Karpas-422 (cell line): ENCODE measurements around the gene DOCK4. TPM values are rescaled to one million over a fixed set of nuclear protein-coding genes. Genes with fewer than 3 reads are reported as not detected.

Source experiments
- DNase-seq: peaks from one replicate; pipeline ENCODE4 v3.0.0-alpha.2; 2015
- H2AFZ ChIP-seq: fragments of 200-600 bp; sonication (generic); 2 replicates; pipeline ENCODE4 v1.6.1; 2014; ENCODE audit warnings: antibody characterized with exemption, low read length, mixed read lengths
- H3K27ac ChIP-seq: fragments of 200-600 bp; sonication (generic); 2 replicates; pipeline ENCODE4 v1.5.1; 2014; ENCODE audit warnings: mild to moderate bottlenecking, low read length, moderate library complexity
- H3K27me3 ChIP-seq: fragments of 200-600 bp; sonication (generic); 2 replicates; pipeline ENCODE4 v1.6.1; 2014; ENCODE audit warnings: low read length, mixed read lengths
- H3K36me3 ChIP-seq: fragments of 200-600 bp; sonication (generic); 2 replicates; pipeline ENCODE4 v1.6.1; 2014; ENCODE audit warnings: low read length, mixed read lengths; ENCODE audit not compliant: insufficient read depth
- H3K4me1 ChIP-seq: fragments of 200-600 bp; sonication (generic); 2 replicates; pipeline ENCODE4 v1.6.1; 2014; ENCODE audit warnings: mild to moderate bottlenecking, low read length, mixed read lengths
- H3K4me2 ChIP-seq: fragments of 200-600 bp; sonication (generic); 2 replicates; pipeline ENCODE4 v1.6.1; 2014; ENCODE audit warnings: low read length, low read depth, mild to moderate bottlenecking; ENCODE audit not compliant: poor library complexity, severe bottlenecking
- H3K4me3 ChIP-seq: fragments of 200-600 bp; sonication (generic); 2 replicates; pipeline ENCODE4 v1.5.1; 2014; ENCODE audit warnings: mild to moderate bottlenecking, antibody characterized with exemption, low read length, mixed read lengths
- H3K79me2 ChIP-seq: fragments of 200-600 bp; sonication (generic); 2 replicates; pipeline ENCODE4 v1.6.1; 2014; ENCODE audit warnings: mild to moderate bottlenecking, low read length, mixed read lengths
- H3K9ac ChIP-seq: fragments of 200-600 bp; sonication (generic); 2 replicates; pipeline ENCODE4 v1.6.0; 2014; ENCODE audit warnings: low read length
- H3K9me2 ChIP-seq: fragments of 200-600 bp; sonication (generic), shearing (Covaris generic); replicated peaks from 2 replicates; pipeline ENCODE4 v1.6.0; 2014; ENCODE audit warnings: mild to moderate bottlenecking, low read length, moderate library complexity; ENCODE audit not compliant: insufficient read depth
- H3K9me3 ChIP-seq: fragments of 300-700, 200-600 bp; sonication (generic); 2 replicates; pipeline ENCODE4 v1.6.1; 2014; ENCODE audit warnings: low read length, mixed read lengths
- H4K20me1 ChIP-seq: fragments of 200-600 bp; sonication (generic); 2 replicates; pipeline ENCODE4 v1.6.1; 2014; ENCODE audit warnings: mild to moderate bottlenecking, antibody characterized with exemption, low read length, low read depth; ENCODE audit not compliant: insufficient read depth
- total RNA-seq: library from RNA; depleted of rRNA; stranded (reverse); fragments of >200 nt; shearing (Covaris generic); gene quantifications from 2 replicates; pipeline ENCODE4 v1.2.3, GENCODE V29; 2014; ENCODE audit warnings: low replicate concordance

Gene DOCK4
- total RNA-seq, 1 experiment from 2014 or later, result 0.07 TPM

- H3K79me2 ChIP-seq, result no peaks in the 10 kb centered on the region
- DNase-seq, result no peak
- H3K4me3 ChIP-seq, result no peak overlapping the region
- no peaks in the 10 kb centered on the region for H3K9me3 ChIP-seq
- no peaks in the 10 kb centered on the region for H3K4me1 ChIP-seq
- H4K20me1 ChIP-seq, result no peaks in the 10 kb centered on the region
- H3K27ac ChIP-seq, result no peak overlapping the region
- no peaks in the 10 kb centered on the region for H3K9me2 ChIP-seq
- H3K4me2 ChIP-seq, result no peak overlapping the region
- no peak overlapping the region for H3K9ac ChIP-seq
- H3K27me3 ChIP-seq, result no peaks in the 10 kb centered on the region
- no peaks in the 10 kb centered on the region for H3K36me3 ChIP-seq
- H2AFZ ChIP-seq, result no peak overlapping the region
These were observed 219.6 kb downstream of the DOCK4 start for GRCh38 chr7:111986601-111987000.

DNA sequence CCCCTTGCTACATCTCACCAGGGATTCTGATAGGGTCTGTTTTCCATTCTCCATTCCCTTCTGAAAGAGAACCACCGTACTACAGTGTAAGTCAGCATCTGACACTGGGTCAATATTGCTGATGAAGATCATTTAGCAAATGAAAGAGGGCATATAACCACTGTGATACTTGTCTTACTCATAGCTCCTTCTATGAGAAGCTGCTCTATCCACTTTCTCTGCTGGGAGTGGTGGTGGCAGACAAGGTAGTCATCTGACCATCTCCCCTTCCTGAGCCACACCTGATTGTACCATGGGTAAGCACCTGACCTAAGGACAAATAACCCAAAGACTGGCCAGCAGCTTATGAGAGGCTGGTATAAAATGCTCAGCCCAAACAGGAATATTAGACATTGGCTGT, 220.4 kb downstream of the DOCK4 start:
- no peak overlapping the region for H3K9ac ChIP-seq
- no peaks in the 10 kb centered on the region for H4K20me1 ChIP-seq
- H3K9me2 ChIP-seq, result no peaks in the 10 kb centered on the region
- no peaks in the 10 kb centered on the region for H3K9me3 ChIP-seq
- no peaks in the 10 kb centered on the region for H3K4me1 ChIP-seq
- no peak overlapping the region for H2AFZ ChIP-seq
- no peaks in the 10 kb centered on the region for H3K36me3 ChIP-seq
- no peaks in the 10 kb centered on the region for H3K27me3 ChIP-seq
- no peak for DNase-seq
- no peak overlapping the region for H3K4me3 ChIP-seq
- no peaks in the 10 kb centered on the region for H3K79me2 ChIP-seq
- no peak overlapping the region for H3K27ac ChIP-seq
- no peak overlapping the region for H3K4me2 ChIP-seq

DNA sequence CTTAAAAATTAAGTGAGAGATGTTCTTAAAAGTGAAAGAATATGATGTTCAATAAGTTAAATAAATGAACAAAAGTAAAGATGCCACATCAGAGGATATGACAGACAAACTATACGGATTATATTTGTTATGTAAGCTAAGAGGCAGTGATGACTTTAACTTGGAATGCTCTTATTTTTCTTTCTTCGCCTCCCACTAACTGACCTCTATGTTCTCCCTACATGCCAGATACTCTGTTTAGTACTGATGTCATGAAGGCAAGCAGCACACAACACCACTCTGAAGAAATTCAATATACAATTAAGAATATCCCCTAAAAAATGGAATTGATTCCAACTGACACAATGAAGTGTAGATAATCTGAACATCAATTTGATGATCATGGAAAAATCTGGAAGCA, 223.4 kb downstream of the DOCK4 start:
- H3K4me1 ChIP-seq, result no peaks in the 10 kb centered on the region
- no peaks in the 10 kb centered on the region for H3K79me2 ChIP-seq
- H3K27ac ChIP-seq, result no peak overlapping the region
- no peaks in the 10 kb centered on the region for H3K9me2 ChIP-seq
- H3K4me2 ChIP-seq, result no peak overlapping the region
- no peaks in the 10 kb centered on the region for H3K27me3 ChIP-seq
- no peak for DNase-seq
- H4K20me1 ChIP-seq, result no peaks in the 10 kb centered on the region
- no peak overlapping the region for H3K9ac ChIP-seq
- H2AFZ ChIP-seq, result no peak overlapping the region
- H3K36me3 ChIP-seq, result no peaks in the 10 kb centered on the region
- H3K4me3 ChIP-seq, result no peak overlapping the region
- no peaks in the 10 kb centered on the region for H3K9me3 ChIP-seq

- DNase-seq, result no peak
- Histone ChIP-seq H3K4me1 (no peaks in the 10 kb centered on the region), H3K79me2 (no peaks in the 10 kb centered on the region), H3K4me3 (no peak overlapping the region), H3K4me2 (no peak overlapping the region), H4K20me1 (no peaks in the 10 kb centered on the region), H3K9ac (no peak overlapping the region), H3K9me2 (no peaks in the 10 kb centered on the region), H3K27me3 (no peaks in the 10 kb centered on the region), H2AFZ (no peak overlapping the region), H3K27ac (no peak overlapping the region), H3K9me3 (no peaks in the 10 kb centered on the region), H3K36me3 (no peaks in the 10 kb centered on the region)
These were observed 224.1 kb downstream of the DOCK4 start for GRCh38 chr7:111982133-111982532.

DNA sequence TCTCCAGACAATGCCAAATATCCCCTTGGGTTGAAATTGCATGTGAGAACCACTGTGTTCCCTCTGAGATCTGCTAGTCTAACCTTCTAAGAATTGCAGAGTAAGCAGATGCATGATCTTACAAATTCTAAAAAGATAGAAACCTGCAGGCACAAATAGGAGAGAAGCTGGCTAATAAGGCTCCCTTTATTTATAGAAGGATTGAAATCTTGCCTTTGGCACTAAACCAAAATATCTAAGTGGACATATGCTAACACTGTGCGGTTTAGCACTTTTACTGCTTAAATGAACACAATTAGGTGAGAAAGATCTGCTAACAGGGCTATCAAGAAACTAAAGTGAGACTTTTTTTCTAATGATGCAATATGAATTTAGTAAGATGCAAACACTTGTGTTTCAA, 225.5 kb downstream of the DOCK4 start:
- H3K4me2 ChIP-seq, result no peak overlapping the region
- DNase-seq, result no peak
- H3K9me3 ChIP-seq, result no peaks in the 10 kb centered on the region
- H3K4me3 ChIP-seq, result no peak overlapping the region
- H3K27me3 ChIP-seq, result no peaks in the 10 kb centered on the region
- no peak overlapping the region for H2AFZ ChIP-seq
- no peak overlapping the region for H3K27ac ChIP-seq
- H3K9me2 ChIP-seq, result no peaks in the 10 kb centered on the region
- no peaks in the 10 kb centered on the region for H3K36me3 ChIP-seq
- no peak overlapping the region for H3K9ac ChIP-seq
- no peaks in the 10 kb centered on the region for H3K79me2 ChIP-seq
- no peaks in the 10 kb centered on the region for H3K4me1 ChIP-seq
- H4K20me1 ChIP-seq, result no peaks in the 10 kb centered on the region

- no peaks in the 10 kb centered on the region for H3K9me2 ChIP-seq
These were observed 230.9 kb downstream of the DOCK4 start for GRCh38 chr7:111975346-111975745.

DNA sequence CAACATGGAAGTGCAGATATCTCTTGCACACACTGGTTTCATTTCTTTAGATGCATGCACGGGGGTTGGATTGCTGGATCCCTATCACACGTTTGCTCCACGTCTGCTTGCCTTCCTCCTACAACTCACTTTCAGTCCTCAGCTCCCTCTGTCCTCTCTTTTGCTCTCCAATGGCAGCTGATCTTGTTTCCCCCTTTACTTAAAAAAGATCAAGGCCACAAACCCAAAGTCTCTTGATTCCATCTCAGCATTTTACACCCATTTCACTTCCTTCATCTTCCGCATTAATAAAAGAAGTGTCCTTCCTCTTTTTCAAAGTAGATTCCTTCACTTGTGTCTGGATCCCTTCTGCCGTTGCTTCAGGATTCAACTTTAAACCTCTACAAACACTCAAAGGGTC, 245.2 kb downstream of the DOCK4 start:
- no peaks in the 10 kb centered on the region for H3K79me2 ChIP-seq
- H3K9ac ChIP-seq, result no peak overlapping the region
- no peaks in the 10 kb centered on the region for H3K27me3 ChIP-seq
- H3K4me1 ChIP-seq, result no peaks in the 10 kb centered on the region
- H4K20me1 ChIP-seq, result no peaks in the 10 kb centered on the region
- H3K4me3 ChIP-seq, result no peak overlapping the region
- no peaks in the 10 kb centered on the region for H3K9me3 ChIP-seq
- no peaks in the 10 kb centered on the region for H3K9me2 ChIP-seq
- H2AFZ ChIP-seq, result no peak overlapping the region
- no peak for DNase-seq
- H3K36me3 ChIP-seq, result no peaks in the 10 kb centered on the region
- no peak overlapping the region for H3K4me2 ChIP-seq
- no peak overlapping the region for H3K27ac ChIP-seq

More at GRCh38 chr7:111975346-111975745, 230.9 kb downstream of the DOCK4 start:
- Histone ChIP-seq H3K27ac (no peak overlapping the region), H3K79me2 (no peaks in the 10 kb centered on the region), H3K36me3 (no peaks in the 10 kb centered on the region), H4K20me1 (no peaks in the 10 kb centered on the region), H3K4me1 (no peaks in the 10 kb centered on the region), H3K4me3 (no peak overlapping the region), H3K9ac (no peak overlapping the region), H2AFZ (no peak overlapping the region), H3K9me3 (no peaks in the 10 kb centered on the region), H3K27me3 (no peaks in the 10 kb centered on the region), H3K4me2 (no peak overlapping the region)
- no peak for DNase-seq

DNA sequence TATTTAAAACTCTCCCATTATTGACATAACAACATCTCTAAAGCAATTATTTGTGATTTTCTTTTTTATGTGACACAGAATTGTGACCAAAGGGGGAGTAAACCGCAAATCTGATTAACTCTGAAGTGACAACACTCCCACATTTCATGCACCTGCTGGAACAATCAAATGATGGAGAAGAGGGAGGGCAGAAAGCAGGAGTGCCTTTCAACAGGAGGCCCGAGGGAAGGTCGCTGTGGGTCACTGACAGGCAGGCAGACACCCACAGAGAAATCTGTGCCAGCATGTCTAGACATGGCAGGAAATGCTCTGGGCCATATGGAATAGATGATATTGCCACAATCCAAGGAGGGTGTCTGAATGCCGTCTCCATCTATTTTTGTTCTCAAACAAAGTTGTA, 247.3 kb downstream of the DOCK4 start:
- DNase-seq, result no peak
- no peak overlapping the region for H3K9ac ChIP-seq
- H3K4me3 ChIP-seq, result no peak overlapping the region
- no peaks in the 10 kb centered on the region for H3K9me3 ChIP-seq
- H3K79me2 ChIP-seq, result no peaks in the 10 kb centered on the region
- no peak overlapping the region for H3K4me2 ChIP-seq
- H3K27me3 ChIP-seq, result no peaks in the 10 kb centered on the region
- no peaks in the 10 kb centered on the region for H3K4me1 ChIP-seq
- H3K36me3 ChIP-seq, result no peaks in the 10 kb centered on the region
- H3K9me2 ChIP-seq, result no peaks in the 10 kb centered on the region
- no peak overlapping the region for H2AFZ ChIP-seq
- no peak overlapping the region for H3K27ac ChIP-seq
- no peaks in the 10 kb centered on the region for H4K20me1 ChIP-seq

GRCh38 chr7:111958431-111958830, 247.8 kb downstream of the DOCK4 start:
- no peaks in the 10 kb centered on the region for H3K79me2 ChIP-seq
- H2AFZ ChIP-seq, result no peak overlapping the region
- no peaks in the 10 kb centered on the region for H3K27me3 ChIP-seq
- no peak overlapping the region for H3K4me3 ChIP-seq
- H4K20me1 ChIP-seq, result no peaks in the 10 kb centered on the region
- H3K9me2 ChIP-seq, result no peaks in the 10 kb centered on the region
- DNase-seq, result no peak
- H3K9ac ChIP-seq, result no peak overlapping the region
- no peaks in the 10 kb centered on the region for H3K9me3 ChIP-seq
- no peaks in the 10 kb centered on the region for H3K4me1 ChIP-seq
- H3K4me2 ChIP-seq, result no peak overlapping the region
- H3K27ac ChIP-seq, result no peak overlapping the region
- H3K36me3 ChIP-seq, result no peaks in the 10 kb centered on the region
